ENCODE results near the gene ERAS. TPM values are rescaled to one million over a fixed set of nuclear protein-coding genes. Genes with fewer than 3 reads are reported as not detected.

Gene ERAS, protein sequence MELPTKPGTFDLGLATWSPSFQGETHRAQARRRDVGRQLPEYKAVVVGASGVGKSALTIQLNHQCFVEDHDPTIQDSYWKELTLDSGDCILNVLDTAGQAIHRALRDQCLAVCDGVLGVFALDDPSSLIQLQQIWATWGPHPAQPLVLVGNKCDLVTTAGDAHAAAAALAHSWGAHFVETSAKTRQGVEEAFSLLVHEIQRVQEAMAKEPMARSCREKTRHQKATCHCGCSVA
- not detected for total RNA-seq
- not detected for total RNA-seq (2013)
- total RNA-seq, result 0 to 0.18 (median 0) reads per million in 29 experiments

DNA sequence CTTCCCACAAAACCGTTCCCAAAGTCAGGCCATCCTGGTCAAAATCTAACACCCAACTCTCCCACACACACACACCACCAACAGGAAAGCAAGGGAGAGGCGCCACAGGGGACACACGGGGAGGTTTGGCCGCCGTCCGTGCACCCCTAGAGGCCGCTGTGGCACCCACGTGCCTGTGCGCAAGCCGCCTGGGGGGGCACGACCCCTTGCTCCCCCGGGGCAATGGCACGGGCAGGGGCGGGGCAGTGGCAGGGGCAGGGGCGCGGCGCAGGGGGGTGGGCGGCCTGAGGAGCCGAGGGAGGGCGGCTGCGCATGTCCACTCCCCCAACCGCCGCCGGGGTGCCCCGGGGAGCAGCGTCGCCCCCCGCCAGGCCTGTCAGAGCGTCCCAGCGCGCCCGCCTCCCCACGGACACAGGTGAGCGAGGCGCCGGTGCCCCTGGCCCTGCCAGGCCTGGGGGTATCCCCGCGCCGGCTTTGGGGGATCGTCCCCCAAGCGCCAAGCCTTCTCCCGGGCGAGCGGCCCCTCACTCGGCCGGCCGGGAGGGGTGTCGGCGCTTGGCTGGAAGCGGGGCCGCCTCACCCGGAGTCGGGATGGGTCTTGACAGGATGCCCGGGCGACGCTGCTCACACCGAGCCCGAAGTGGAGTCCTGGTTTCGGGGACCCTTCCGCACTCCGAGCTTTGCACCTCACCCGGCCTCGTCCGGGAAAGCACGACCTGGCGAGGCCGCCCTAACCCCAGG, at the start of gene ERAS:
Gene ERAS (plus strand): TSS at position 379 of the 741 bp plus-strand sequence. CDS start 2,611 bp downstream, outside the sequence.
- ChIA-PET POLR2A (no interaction called here), CTCF (no interaction called here)
- peak; percentile 37 to 71 (median 62) for ATAC-seq (replicated peaks in 1 of 4)
- Histone ChIP-seq H3K36me3 (ENCODE audit: control insufficient read depth in 2 of 2, extremely low read depth in 1 of 2, insufficient read depth in 1 of 2, low read length in 1 of 2) (peaks cover 0 to 5% of the 10 kb centered on the region in 2 donors), H3K9me3 (no peaks in the 10 kb centered on the region), H3K4me1 (ENCODE audit: control insufficient read depth in 1 of 2, extremely low read depth in 1 of 2, insufficient read depth in 2 of 2, low read length in 2 of 2) (peaks cover 0 to 11% of the 10 kb centered on the region in 2 experiments), H3K27me3 (replicated peaks in 1 of 2; ENCODE audit: control insufficient read depth in 2 of 2, extremely low read depth in 1 of 2, insufficient read depth in 2 of 2, low read length in 1 of 2) (peaks cover 0 to 42% of the 10 kb centered on the region in 2 experiments), H3K4me3 (ENCODE audit: control insufficient read depth in 1 of 2, extremely low read depth in 1 of 2, low read length in 1 of 2) (no peak within 1 kb of the TSS), H3K27ac (ENCODE audit: low read length) (no peak within 1 kb of the TSS)
- H3K27me3 Mint-ChIP-seq, result peaks cover 32 to 43% of the 10 kb centered on the region in 2 donors
- WGBS (ENCODE audit: insufficient coverage), result 24% methylated on average over 41 of the region's 67 CpGs
- no peaks in the 10 kb centered on the region for H3K9me3 Mint-ChIP-seq
- peak within 1 kb of the TSS; percentile 49 to 74 (median 50) for H3K4me3 Mint-ChIP-seq
- H3K4me1 Mint-ChIP-seq, result peaks cover 5 to 8% (median 6%) of the 10 kb centered on the region in 3 donors
- peak in 5 of 35 experiments; percentile 7 to 33 (median 19) for DNase-seq
- peak within 1 kb of the TSS in 1 of 2 donors; percentile 66 for H3K27ac Mint-ChIP-seq
- H3K36me3 Mint-ChIP-seq, result peaks cover 12% of the 10 kb centered on the region

DNA sequence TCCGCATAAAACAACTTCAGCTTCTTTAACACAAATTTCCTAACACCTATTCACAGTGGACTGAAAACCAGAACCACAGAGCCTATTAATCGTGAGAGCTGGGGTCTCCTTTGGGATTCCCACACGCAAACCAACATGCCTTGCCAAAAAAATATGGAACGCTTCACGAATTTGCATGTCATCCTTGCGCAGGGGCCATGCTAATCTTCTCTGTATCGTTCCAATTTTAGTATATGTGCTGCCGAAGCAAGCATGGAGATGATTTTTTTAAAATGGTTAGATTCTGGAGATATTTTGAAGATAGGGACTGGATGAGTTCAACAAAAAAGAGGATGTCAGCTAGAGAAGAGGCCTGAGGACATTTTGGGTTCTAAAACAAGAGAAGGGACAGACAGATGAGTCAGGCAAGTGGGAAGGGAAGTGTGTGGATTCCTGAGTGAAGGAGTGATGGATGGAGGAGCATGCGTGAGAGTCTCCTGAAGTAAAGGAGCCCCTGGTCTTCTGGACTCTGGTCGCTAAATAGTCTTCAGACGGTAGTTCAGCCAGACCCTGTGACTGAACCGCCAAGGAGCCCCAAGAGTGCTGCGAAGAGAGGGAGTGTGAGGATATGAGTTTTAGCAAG, 49.4 kb upstream of the ERAS start:
- H3K27ac Mint-ChIP-seq, result no peak overlapping the region
- Histone ChIP-seq H3K27ac (ENCODE audit: low read length) (no peak overlapping the region), H3K4me1 (ENCODE audit: control insufficient read depth in 1 of 2, extremely low read depth in 1 of 2, insufficient read depth in 2 of 2, low read length in 2 of 2) (no peaks in the 10 kb centered on the region), H3K4me3 (ENCODE audit: control insufficient read depth in 1 of 2, extremely low read depth in 1 of 2, low read length in 1 of 2) (no peak overlapping the region), H3K9me3 (no peaks in the 10 kb centered on the region), H3K36me3 (ENCODE audit: control insufficient read depth in 2 of 2, extremely low read depth in 1 of 2, insufficient read depth in 1 of 2, low read length in 1 of 2) (no peaks in the 10 kb centered on the region), H3K27me3 (replicated peaks in 1 of 2; ENCODE audit: control insufficient read depth in 2 of 2, extremely low read depth in 1 of 2, insufficient read depth in 2 of 2, low read length in 1 of 2) (no peaks in the 10 kb centered on the region)
- no peak overlapping the region for H3K4me3 Mint-ChIP-seq
- WGBS (ENCODE audit: insufficient coverage), result no CpG with 5 or more reads among the region's 13 CpGs
- H3K27me3 Mint-ChIP-seq, result peaks cover 4 to 36% of the 10 kb centered on the region in 2 donors
- CTCF ChIA-PET, result no interaction called here
- H3K9me3 Mint-ChIP-seq, result no peaks in the 10 kb centered on the region
- POLR2A ChIA-PET, result no interaction called here
- H3K36me3 Mint-ChIP-seq, result no peaks in the 10 kb centered on the region
- H3K4me1 Mint-ChIP-seq, result peaks cover 0 to 5% (median 0%) of the 10 kb centered on the region in 3 donors
- DNase-seq (no peak), ATAC-seq (replicated peaks in 1 of 4) (no peak)

DNA sequence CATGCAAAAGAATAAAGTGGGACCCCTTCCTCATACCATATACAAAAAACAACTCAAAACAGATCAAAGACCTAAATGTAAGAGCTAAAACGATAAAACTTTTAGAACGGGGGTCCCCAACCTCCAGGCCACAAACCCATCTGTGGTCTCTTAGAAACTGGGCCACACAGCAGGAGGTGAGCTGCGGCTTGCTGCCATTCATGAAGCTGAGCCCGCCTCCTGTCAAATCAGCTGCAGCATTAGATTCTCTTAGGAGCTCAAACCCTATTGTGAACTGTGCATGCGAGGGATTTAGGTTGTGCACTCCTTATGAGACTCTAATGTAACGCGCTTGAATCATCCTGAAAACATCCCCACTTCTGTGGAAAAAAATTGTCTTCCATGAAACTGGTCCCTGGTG, 46.9 kb upstream of the ERAS start:
- peaks cover 0 to 5% (median 0%) of the 10 kb centered on the region in 3 donors for H3K4me1 Mint-ChIP-seq
- WGBS (ENCODE audit: insufficient coverage), result 92% methylated on average over 2 of the region's 7 CpGs
- ChIA-PET POLR2A (interaction anchor here in 1 of 2 donors (0.5 kb wide), 1 partner anchor 127 kb away, joined by 4 read pairs; no protein-coding TSS in a partner anchor), CTCF (no interaction called here)
- peaks cover 2 to 24% of the 10 kb centered on the region in 2 donors for H3K27me3 Mint-ChIP-seq
- Histone ChIP-seq H3K4me3 (ENCODE audit: control insufficient read depth in 1 of 2, extremely low read depth in 1 of 2, low read length in 1 of 2) (no peak overlapping the region), H3K27ac (ENCODE audit: low read length) (no peak overlapping the region), H3K4me1 (ENCODE audit: control insufficient read depth in 1 of 2, extremely low read depth in 1 of 2, insufficient read depth in 2 of 2, low read length in 2 of 2) (no peaks in the 10 kb centered on the region), H3K9me3 (no peaks in the 10 kb centered on the region), H3K27me3 (replicated peaks in 1 of 2; ENCODE audit: control insufficient read depth in 2 of 2, extremely low read depth in 1 of 2, insufficient read depth in 2 of 2, low read length in 1 of 2) (no peaks in the 10 kb centered on the region), H3K36me3 (ENCODE audit: control insufficient read depth in 2 of 2, extremely low read depth in 1 of 2, insufficient read depth in 1 of 2, low read length in 1 of 2) (no peaks in the 10 kb centered on the region)
- no peaks in the 10 kb centered on the region for H3K9me3 Mint-ChIP-seq
- no peak overlapping the region for H3K4me3 Mint-ChIP-seq
- no peak for ATAC-seq (replicated peaks in 1 of 4)
- DNase-seq, result no peak
- H3K36me3 Mint-ChIP-seq, result no peaks in the 10 kb centered on the region
- H3K27ac Mint-ChIP-seq, result no peak overlapping the region

DNA sequence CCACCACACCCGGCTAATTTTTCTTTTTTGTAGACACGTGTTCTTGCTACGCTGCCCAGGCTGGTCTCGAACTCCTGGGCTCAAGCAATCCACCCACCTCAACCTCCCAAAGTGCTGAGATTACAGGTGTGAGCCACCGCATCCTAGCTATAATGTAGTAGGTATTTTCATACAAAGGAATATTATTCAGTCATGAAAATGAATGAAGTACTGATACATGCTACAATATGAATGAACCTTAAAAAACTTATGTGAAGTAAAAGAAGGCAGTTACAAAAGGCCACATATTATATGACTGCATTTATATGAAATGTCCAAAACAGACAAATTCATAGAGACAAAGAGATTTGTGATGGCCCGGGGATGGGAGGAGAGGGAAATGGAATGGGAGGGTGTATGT, 44.6 kb upstream of the ERAS start:
- ChIA-PET CTCF (no interaction called here), POLR2A (no interaction called here)
- Histone ChIP-seq H3K9me3 (no peaks in the 10 kb centered on the region), H3K4me1 (ENCODE audit: control insufficient read depth in 1 of 2, extremely low read depth in 1 of 2, insufficient read depth in 2 of 2, low read length in 2 of 2) (no peaks in the 10 kb centered on the region), H3K36me3 (ENCODE audit: control insufficient read depth in 2 of 2, extremely low read depth in 1 of 2, insufficient read depth in 1 of 2, low read length in 1 of 2) (no peaks in the 10 kb centered on the region), H3K4me3 (ENCODE audit: control insufficient read depth in 1 of 2, extremely low read depth in 1 of 2, low read length in 1 of 2) (no peak overlapping the region), H3K27ac (ENCODE audit: low read length) (no peak overlapping the region), H3K27me3 (replicated peaks in 1 of 2; ENCODE audit: control insufficient read depth in 2 of 2, extremely low read depth in 1 of 2, insufficient read depth in 2 of 2, low read length in 1 of 2) (peaks cover 2% of the 10 kb centered on the region in 2 experiments)
- H3K9me3 Mint-ChIP-seq, result no peaks in the 10 kb centered on the region
- ATAC-seq (replicated peaks in 1 of 4) (no peak), DNase-seq (no peak)
- H3K36me3 Mint-ChIP-seq, result no peaks in the 10 kb centered on the region
- no peaks in the 10 kb centered on the region for H3K4me1 Mint-ChIP-seq
- no peak overlapping the region for H3K27ac Mint-ChIP-seq
- H3K4me3 Mint-ChIP-seq, result no peak overlapping the region
- no CpG with 5 or more reads among the region's 6 CpGs for WGBS (ENCODE audit: insufficient coverage)
- H3K27me3 Mint-ChIP-seq, result peaks cover 2 to 11% of the 10 kb centered on the region in 2 donors

DNA sequence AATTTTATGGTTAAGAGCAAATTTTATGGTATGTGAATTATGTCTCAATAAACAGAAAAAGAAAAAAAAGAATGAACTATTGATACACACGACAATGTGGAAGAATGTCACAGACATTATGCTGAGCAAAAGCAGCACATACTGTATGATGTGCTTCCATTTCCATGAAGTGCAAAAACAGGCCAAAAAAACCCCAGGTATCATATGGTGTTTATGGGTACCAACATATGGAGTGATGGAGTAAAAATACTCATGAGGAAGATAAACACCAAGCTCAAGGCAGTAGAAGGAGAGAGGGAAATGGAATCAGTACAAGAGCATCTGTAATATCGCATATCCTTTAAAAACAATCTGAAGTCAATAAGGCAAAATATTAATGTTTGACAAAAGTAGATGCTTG, 44.1 kb upstream of the ERAS start:
- H3K27ac ChIP-seq (ENCODE audit: low read length), result no peak overlapping the region
- H3K4me3 ChIP-seq (ENCODE audit: control insufficient read depth in 1 of 2, extremely low read depth in 1 of 2, low read length in 1 of 2), result no peak overlapping the region
- H3K36me3 Mint-ChIP-seq, result no peaks in the 10 kb centered on the region
- ChIA-PET POLR2A (no interaction called here), CTCF (no interaction called here)
- no peaks in the 10 kb centered on the region for H3K9me3 Mint-ChIP-seq
- H3K36me3 ChIP-seq (ENCODE audit: control insufficient read depth in 2 of 2, extremely low read depth in 1 of 2, insufficient read depth in 1 of 2, low read length in 1 of 2), result no peaks in the 10 kb centered on the region
- H3K4me1 ChIP-seq (ENCODE audit: control insufficient read depth in 1 of 2, extremely low read depth in 1 of 2, insufficient read depth in 2 of 2, low read length in 2 of 2), result no peaks in the 10 kb centered on the region
- no peak for ATAC-seq (replicated peaks in 1 of 4)
- no peaks in the 10 kb centered on the region for H3K4me1 Mint-ChIP-seq
- no CpG with 5 or more reads among the region's 2 CpGs for WGBS (ENCODE audit: insufficient coverage)
- H3K4me3 Mint-ChIP-seq, result no peak overlapping the region
- no peak overlapping the region for H3K27ac Mint-ChIP-seq
- H3K27me3 ChIP-seq (replicated peaks in 1 of 2; ENCODE audit: control insufficient read depth in 2 of 2, extremely low read depth in 1 of 2, insufficient read depth in 2 of 2, low read length in 1 of 2), result peaks cover 2% of the 10 kb centered on the region in 2 experiments
- DNase-seq, result no peak
- H3K9me3 ChIP-seq, result no peaks in the 10 kb centered on the region
- peaks cover 2 to 11% of the 10 kb centered on the region in 2 donors for H3K27me3 Mint-ChIP-seq

DNA sequence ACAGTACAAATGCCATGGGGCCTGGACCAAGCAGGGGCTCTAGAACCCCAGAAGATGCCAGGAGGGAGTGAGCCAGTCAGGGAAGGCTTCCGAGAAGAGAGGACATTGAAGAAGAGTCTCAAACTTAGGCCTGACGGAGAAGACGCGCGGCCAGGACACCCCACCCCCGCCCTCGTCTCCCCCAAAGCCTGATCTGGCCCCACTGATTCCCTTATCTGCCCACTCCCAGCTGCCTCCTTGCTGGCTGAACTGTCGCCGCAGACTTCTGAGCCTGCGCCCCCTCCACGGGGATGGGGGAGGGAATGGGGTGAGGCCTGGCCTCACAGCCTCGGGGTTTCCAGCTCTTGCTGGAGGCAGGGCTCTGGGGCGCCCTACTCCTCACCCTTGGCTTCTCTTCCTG, 43.5 kb upstream of the ERAS start:
- Mint-ChIP-seq H3K27me3 (peaks cover 0 to 11% of the 10 kb centered on the region in 2 donors), H3K4me3 (no peak overlapping the region), H3K27ac (no peak overlapping the region), H3K9me3 (no peaks in the 10 kb centered on the region), H3K4me1 (no peaks in the 10 kb centered on the region), H3K36me3 (no peaks in the 10 kb centered on the region)
- CTCF ChIA-PET, result interaction anchor here in 1 of 2 donors (0.5 kb wide), 1 partner anchor 74 kb away, joined by 3 read pairs; no protein-coding TSS in a partner anchor
- H3K9me3 ChIP-seq, result no peaks in the 10 kb centered on the region
- no peak overlapping the region for H3K4me3 ChIP-seq (ENCODE audit: control insufficient read depth in 1 of 2, extremely low read depth in 1 of 2, low read length in 1 of 2)
- no peaks in the 10 kb centered on the region for H3K36me3 ChIP-seq (ENCODE audit: control insufficient read depth in 2 of 2, extremely low read depth in 1 of 2, insufficient read depth in 1 of 2, low read length in 1 of 2)
- no peak overlapping the region for H3K27ac ChIP-seq (ENCODE audit: low read length)
- WGBS (ENCODE audit: insufficient coverage), result no CpG with 5 or more reads among the region's 13 CpGs
- POLR2A ChIA-PET, result no interaction called here
- peaks cover 2% of the 10 kb centered on the region in 2 experiments for H3K27me3 ChIP-seq (replicated peaks in 1 of 2; ENCODE audit: control insufficient read depth in 2 of 2, extremely low read depth in 1 of 2, insufficient read depth in 2 of 2, low read length in 1 of 2)
- no peaks in the 10 kb centered on the region for H3K4me1 ChIP-seq (ENCODE audit: control insufficient read depth in 1 of 2, extremely low read depth in 1 of 2, insufficient read depth in 2 of 2, low read length in 2 of 2)
- ATAC-seq (replicated peaks in 1 of 4) (no peak), DNase-seq (no peak)

Measured in T-cell (primary cell).